ENCODE data around the gene QSOX2. TPM values are rescaled to one million over a fixed set of nuclear protein-coding genes. Genes with fewer than 3 reads are reported as not detected.
A peak's percentile ranks its signal among the peaks of the same experiment; 100 is the strongest.

QSOX2 gene, protein sequence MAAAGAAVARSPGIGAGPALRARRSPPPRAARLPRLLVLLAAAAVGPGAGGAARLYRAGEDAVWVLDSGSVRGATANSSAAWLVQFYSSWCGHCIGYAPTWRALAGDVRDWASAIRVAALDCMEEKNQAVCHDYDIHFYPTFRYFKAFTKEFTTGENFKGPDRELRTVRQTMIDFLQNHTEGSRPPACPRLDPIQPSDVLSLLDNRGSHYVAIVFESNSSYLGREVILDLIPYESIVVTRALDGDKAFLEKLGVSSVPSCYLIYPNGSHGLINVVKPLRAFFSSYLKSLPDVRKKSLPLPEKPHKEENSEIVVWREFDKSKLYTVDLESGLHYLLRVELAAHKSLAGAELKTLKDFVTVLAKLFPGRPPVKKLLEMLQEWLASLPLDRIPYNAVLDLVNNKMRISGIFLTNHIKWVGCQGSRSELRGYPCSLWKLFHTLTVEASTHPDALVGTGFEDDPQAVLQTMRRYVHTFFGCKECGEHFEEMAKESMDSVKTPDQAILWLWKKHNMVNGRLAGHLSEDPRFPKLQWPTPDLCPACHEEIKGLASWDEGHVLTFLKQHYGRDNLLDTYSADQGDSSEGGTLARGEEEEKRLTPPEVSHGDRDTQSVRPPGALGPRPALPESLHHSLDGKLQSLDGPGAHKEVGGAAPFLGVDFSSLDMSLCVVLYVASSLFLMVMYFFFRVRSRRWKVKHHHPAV
- polyA plus RNA-seq = under 1 TPM in 2 of 3 donors, not detected in 1; 0.59 to 0.89 TPM

DNA sequence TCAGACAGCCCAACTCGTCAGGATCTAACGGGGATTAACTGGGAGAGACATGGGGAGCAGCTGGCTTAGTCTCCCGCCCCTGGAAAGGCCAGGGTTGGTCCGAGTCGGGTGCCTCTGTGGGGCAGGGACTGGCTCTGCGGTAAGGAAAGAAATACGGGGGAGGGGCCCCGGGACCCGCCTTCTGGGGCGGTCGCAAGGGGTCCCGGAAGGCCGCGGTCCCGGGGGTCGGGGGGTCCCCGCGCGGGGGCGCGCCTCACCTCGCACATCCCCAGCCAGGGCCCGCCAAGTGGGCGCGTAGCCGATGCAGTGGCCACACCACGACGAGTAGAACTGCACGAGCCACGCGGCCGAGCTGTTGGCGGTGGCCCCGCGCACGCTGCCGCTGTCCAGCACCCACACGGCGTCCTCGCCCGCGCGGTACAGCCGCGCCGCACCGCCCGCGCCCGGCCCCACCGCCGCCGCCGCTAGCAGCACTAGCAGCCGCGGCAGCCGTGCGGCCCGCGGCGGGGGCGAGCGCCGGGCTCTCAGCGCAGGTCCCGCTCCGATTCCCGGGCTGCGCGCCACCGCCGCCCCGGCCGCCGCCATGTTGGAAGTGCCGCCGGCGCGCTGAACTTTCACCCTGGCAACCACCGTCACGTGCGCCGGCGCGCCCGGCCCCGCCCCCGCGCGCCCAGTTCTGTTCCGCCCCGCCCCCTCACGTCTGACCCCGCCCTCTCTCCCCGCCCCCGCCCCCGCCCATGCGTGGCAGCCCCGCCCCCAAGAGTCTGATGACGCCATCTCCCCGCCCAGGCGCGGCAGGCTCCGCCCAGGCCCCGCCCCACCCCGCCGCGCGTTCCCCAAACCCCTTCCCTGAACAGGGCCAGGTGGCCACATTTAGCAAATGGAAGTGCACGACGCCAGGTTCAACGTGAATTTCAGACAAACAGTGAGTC, at the start of gene QSOX2:
Gene QSOX2, minus strand, starts transcription at position 594 of the 932 bp plus-strand sequence. Its CDS starts 9 bp downstream, at position 585.
- H3K9me3 Mint-ChIP-seq = no peaks in the 10 kb centered on the region

DNA sequence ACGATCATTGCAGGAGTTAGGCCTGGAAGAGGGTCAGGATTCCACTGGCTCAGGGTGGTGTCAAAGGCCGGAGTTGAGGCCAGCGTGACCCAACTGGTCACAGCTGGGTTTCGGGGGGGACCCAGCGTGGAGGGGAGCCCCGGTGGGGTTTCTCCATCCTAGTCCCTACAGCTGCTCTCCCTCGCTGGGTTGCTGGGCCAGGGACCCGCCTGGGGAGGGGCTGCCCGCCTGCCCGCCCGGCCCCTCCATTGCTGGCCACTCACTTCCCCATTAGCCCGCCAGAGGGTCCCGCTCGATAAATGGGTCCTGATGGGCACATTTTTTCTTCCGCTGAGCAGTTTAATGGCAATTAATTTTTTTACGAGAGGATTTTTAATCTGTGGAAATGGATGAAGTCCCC, 49.4 kb upstream of the QSOX2 start:
- H3K27me3 Mint-ChIP-seq (ENCODE audit: low read depth in 3 of 3) = peaks cover 0 to 2% (median 2%) of the 10 kb centered on the region in 3 donors
- DNase-seq = no peak
- H3K4me3 Mint-ChIP-seq = no peak overlapping the region
- H3K9me3 Mint-ChIP-seq = no peaks in the 10 kb centered on the region
- H3K27ac Mint-ChIP-seq = no peak overlapping the region
- H3K36me3 Mint-ChIP-seq = no peaks in the 10 kb centered on the region
- no peaks in the 10 kb centered on the region for H3K4me1 Mint-ChIP-seq

More for the DNA sequence above, at the start of gene QSOX2:
- Mint-ChIP-seq H3K4me1 (peaks cover 37 to 40% of the 10 kb centered on the region in 2 donors), H3K27ac (peak within 1 kb of the TSS; percentile 85 to 97 (median 92)), H3K27me3 (ENCODE audit: low read depth in 3 of 3) (peaks cover 2 to 6% (median 3%) of the 10 kb centered on the region in 3 donors), H3K4me3 (peak within 1 kb of the TSS; percentile 92 to 96 (median 95)), H3K36me3 (no peaks in the 10 kb centered on the region)
- DNase-seq = peak; percentile 79 to 87 (median 82)

DNA sequence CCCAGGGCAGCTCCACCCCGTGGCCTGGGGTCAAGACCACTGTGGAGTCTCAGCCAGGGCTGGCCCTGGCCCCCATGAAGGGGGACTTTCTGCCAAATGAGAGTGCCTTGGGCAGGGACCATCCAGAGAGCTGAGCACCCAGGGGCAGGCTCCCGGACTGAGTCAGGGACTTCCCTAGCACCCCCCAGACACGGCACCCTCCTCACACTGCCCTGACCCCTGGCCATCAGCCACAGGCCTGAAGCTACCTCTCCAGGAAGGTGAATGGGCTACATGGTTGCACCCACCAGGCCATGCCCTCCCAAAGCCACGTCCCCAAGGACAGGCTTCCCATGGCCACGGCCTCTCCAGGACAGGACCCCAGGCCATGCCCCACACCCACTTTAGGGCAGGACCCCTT, 48.8 kb upstream of the QSOX2 start:
- H3K9me3 Mint-ChIP-seq = no peaks in the 10 kb centered on the region
- no peaks in the 10 kb centered on the region for H3K36me3 Mint-ChIP-seq
- H3K27ac Mint-ChIP-seq = no peak overlapping the region
- H3K27me3 Mint-ChIP-seq (ENCODE audit: low read depth in 3 of 3) = peaks cover 0 to 2% (median 2%) of the 10 kb centered on the region in 3 donors
- no peak overlapping the region for H3K4me3 Mint-ChIP-seq
- no peaks in the 10 kb centered on the region for H3K4me1 Mint-ChIP-seq
- DNase-seq = no peak

DNA sequence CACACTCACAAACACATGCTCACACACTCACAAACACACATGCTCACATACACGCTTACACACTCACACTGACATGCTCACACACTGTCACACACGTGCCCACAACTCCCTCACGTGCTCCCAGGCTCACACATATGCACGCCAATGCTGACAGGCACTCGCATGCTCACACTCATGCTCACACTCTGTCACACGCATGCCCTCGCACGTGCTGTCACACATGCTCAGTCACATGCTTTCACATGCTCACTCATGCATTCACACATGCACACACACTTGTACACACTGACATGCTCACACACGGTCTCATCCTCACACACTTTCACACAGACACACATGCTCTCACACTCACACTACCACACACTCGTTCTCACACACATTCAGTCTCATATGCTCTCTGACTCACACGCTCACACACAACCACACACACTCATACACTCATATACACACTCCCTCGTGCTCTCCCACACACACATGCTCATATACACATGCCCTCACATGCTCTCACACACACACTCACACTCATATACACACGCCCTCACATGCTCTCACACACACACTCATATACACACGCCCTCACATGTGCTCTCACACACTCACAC, 48.0 kb upstream of the QSOX2 start:
- Mint-ChIP-seq H3K27ac (no peak overlapping the region), H3K4me1 (no peaks in the 10 kb centered on the region), H3K4me3 (no peak overlapping the region), H3K27me3 (ENCODE audit: low read depth in 3 of 3) (peaks cover 0 to 2% (median 0%) of the 10 kb centered on the region in 3 donors), H3K36me3 (no peaks in the 10 kb centered on the region), H3K9me3 (no peaks in the 10 kb centered on the region)
- DNase-seq = no peak

DNA sequence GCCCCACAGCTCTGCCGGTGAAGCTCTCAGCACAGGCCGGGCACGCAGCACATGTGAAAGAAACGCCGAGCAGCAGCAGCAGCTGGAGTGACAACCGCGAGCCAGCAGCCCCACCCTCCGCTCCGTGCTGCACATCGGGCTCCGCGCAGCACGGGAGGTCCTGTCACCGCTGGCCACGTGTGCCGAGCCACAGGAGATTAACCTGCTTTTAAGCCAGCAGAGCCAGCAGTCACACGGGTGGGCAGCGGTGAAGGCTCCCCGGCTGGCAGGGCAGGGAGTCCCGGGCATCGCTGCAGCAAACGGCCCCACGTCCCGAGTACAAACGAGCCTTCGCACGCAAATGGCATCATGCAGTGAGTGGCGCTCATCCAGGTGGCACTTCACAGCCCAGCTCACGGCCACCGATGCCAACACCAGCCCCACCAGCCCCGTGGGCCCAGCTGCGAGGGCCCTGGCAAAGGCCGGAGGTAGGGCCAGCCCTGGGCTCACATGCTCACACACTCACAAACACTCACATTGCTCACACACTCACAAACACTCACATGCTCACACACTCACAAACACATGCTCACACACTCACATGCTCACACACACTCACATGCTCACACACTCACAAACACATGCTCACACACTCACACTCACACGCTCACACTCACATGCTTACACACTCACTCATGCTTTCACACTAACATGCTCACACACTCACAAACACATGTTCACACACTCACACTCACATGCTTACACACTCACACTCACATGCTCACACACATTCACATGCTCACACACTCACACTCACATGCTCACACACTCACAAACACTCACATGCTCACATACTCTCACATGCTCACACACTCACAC, 47.2 kb upstream of the QSOX2 start:
- DNase-seq = no peak
- no peak overlapping the region for H3K27ac Mint-ChIP-seq
- no peaks in the 10 kb centered on the region for H3K9me3 Mint-ChIP-seq
- no peaks in the 10 kb centered on the region for H3K36me3 Mint-ChIP-seq
- no peaks in the 10 kb centered on the region for H3K27me3 Mint-ChIP-seq (ENCODE audit: low read depth in 3 of 3)
- no peak overlapping the region for H3K4me3 Mint-ChIP-seq
- H3K4me1 Mint-ChIP-seq = no peaks in the 10 kb centered on the region

DNA sequence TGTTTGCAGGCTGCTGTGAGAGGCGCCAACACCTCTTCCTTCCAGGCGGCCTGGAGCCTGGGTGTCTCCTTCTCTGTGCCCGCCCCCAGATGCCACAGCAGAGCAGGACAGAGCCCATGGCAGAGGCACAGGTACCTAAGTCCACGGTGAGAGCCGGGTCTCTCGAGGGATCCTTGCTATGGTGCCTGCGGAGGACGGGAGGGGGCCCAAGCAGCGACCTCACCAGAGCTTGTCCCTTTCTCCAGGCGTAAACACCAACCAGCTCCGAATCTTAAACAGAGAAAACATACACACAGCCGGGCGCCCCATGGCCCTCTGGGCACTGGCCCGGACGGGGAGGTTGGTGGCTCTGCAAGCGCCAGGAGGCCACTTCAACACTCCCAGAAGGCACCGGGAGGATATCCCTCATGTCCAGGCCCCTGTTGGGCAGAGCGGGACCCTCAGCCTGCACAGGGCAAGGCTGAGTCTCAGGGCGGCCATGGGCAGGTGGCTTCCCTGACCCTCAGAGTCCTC, 46.5 kb upstream of the QSOX2 start:
- no peaks in the 10 kb centered on the region for H3K36me3 Mint-ChIP-seq
- H3K27ac Mint-ChIP-seq = no peak overlapping the region

DNA sequence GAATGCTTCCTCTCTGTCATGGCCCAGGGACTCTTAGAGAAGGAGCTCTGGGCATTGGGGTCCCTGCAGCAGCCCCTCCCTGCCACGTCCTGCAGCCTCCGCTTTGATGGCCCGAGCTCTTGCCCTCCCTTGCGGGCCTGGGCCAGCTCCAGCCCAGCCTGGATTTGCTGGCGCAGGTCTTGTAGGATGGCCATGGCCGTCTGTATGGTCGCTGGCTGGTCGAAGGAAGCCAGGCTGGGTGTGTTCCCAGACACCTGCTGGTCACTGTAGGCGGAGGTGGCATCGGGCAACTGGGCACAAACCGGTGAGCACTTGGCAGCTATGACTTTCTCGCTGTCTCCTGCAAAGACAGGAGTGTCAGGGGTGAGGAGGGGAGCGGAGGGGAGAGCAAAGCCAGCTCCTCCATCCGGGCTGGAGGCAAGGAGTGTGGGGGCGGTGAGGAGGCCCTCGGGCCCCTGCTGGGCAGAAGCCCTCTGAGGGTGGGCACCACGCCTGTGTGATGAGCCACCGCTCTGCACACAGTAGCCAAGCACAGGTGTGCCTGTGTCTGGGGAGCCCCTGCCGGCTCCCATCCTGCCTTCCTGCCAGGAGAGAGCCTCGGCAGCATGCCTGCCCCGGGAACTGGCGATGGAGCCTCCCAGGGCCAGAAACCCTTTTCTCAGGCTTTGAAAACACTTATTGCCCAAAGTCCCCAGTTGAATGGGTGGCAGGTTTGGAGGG, 45.9 kb upstream of the QSOX2 start:
- Mint-ChIP-seq H3K36me3 (no peaks in the 10 kb centered on the region), H3K27ac (no peak overlapping the region), H3K4me1 (no peaks in the 10 kb centered on the region), H3K27me3 (ENCODE audit: low read depth in 3 of 3) (no peaks in the 10 kb centered on the region), H3K9me3 (no peaks in the 10 kb centered on the region), H3K4me3 (no peak overlapping the region)
- DNase-seq = no peak

More for the DNA sequence above, 46.5 kb upstream of the QSOX2 start:
- H3K4me1 Mint-ChIP-seq = no peaks in the 10 kb centered on the region
- no peaks in the 10 kb centered on the region for H3K27me3 Mint-ChIP-seq (ENCODE audit: low read depth in 3 of 3)
- no peak for DNase-seq
- H3K4me3 Mint-ChIP-seq = no peak overlapping the region
- H3K9me3 Mint-ChIP-seq = no peaks in the 10 kb centered on the region

DNA sequence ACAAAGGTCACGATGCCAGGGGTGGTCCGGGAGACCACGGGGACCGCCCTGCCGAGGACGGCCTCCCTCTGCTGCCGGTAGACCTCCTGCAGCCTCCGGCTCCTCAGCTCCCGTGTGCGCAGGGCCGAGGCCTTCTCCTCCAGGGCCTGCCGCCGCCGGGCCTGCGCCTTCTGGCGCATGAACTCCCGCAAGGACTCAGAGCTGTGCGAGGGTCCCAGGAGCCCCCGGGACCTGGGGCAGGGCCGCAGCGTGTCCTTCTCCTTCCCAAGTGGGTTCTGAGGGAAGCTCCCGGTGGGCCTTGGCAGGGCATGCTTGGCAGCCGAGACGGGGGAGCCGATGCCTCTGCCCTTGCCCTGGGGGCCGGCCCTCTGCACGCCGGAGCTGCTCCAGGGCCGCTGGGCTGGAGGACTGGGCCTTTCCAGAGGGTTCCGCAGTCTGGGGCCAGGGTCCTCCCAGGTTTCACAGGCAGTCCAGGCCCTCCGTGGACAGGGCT, 44.9 kb upstream of the QSOX2 start:
- no peak overlapping the region for H3K27ac Mint-ChIP-seq
- no peaks in the 10 kb centered on the region for H3K36me3 Mint-ChIP-seq
- H3K4me3 Mint-ChIP-seq = no peak overlapping the region
- H3K4me1 Mint-ChIP-seq = no peaks in the 10 kb centered on the region
- no peaks in the 10 kb centered on the region for H3K27me3 Mint-ChIP-seq (ENCODE audit: low read depth in 3 of 3)
- DNase-seq = no peak
- no peaks in the 10 kb centered on the region for H3K9me3 Mint-ChIP-seq

DNA sequence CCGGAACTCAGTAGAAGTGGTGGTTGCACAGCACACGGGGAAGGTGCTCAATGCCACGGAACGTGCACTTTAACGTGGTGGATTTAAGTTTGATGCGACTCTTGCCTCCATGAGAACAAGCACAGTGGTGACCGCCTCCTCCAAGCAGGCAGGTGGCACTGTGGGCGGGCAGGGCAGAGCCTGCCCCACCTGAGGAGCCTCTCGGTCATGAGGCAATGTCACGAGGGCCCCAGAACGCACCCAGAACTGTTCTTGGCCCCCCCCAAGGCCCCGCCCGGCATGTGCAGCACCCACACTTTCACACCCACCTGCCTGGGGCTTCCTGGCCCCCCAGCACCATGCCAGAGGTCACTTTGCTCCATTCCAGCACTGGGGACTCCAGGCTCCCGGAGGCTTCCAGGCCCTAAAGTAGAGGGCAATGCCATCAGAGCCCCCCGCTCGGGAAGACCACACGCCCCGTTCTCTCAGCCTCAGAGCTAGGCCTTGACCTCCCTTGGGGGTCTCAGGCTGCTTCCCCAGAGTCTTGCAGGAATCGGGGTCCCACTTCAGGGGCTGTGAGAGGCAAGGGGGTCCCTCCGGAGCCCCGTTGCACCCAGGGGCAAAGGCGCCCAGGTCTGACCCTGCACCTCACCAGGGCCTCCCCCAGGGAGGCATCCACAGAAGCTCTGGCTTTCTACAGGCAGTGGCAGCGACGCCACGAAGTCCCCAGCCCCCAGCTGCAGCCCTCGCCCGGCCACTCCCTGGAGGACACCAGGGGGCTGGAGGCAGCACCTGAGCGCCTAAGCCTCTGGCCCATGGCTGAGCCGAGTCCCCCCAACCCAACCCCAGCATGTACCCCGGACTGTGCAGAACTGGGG, 44.3 kb upstream of the QSOX2 start:
- Mint-ChIP-seq H3K27ac (no peak overlapping the region), H3K4me1 (no peaks in the 10 kb centered on the region), H3K4me3 (no peak overlapping the region), H3K9me3 (no peaks in the 10 kb centered on the region), H3K36me3 (no peaks in the 10 kb centered on the region), H3K27me3 (ENCODE audit: low read depth in 3 of 3) (no peaks in the 10 kb centered on the region)
- DNase-seq = no peak

DNA sequence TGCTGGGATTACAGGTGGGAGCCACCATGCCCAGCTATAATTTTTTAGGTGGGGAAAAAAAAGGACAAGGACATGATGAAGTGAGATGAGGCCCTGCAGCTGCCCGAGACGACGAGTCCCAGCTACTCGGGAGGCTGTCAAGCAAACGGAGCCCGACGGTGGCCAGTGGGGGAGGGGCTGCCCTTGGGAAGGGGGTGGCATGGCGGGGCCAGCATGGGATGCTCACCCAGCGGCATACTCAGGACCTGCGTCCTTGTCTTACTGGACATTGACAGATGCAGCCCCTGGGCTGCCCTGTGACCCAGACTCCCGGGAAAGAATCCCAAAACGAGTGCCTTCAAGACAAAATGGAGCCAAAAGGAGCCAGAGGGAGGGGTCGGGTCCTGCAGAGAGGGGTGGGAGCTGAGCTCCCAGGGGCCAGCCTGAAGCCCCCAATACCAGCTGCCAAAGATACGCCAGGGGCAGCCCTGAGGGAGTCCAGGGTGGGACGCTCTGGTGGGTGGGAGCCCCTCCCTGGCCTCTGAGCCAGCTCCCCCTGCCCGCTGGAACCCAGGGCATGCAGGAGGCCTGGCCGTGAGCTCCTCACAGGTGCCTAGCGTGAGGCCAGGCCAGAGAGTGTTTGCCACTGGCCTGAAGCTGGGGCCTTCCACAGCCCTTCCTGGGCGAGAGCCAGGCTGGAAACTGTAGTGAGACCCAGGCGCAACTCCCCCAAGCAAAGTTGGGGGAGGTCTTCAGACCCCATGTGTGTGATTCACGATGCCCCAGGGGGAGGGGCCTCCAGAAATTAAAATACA, 42.5 kb upstream of the QSOX2 start:
- Mint-ChIP-seq H3K27me3 (ENCODE audit: low read depth in 3 of 3) (peaks cover 0 to 2% (median 0%) of the 10 kb centered on the region in 3 donors), H3K9me3 (no peaks in the 10 kb centered on the region), H3K4me3 (no peak overlapping the region), H3K27ac (no peak overlapping the region), H3K36me3 (no peaks in the 10 kb centered on the region), H3K4me1 (peaks cover 0 to 1% of the 10 kb centered on the region in 2 donors)
- DNase-seq = no peak

DNA sequence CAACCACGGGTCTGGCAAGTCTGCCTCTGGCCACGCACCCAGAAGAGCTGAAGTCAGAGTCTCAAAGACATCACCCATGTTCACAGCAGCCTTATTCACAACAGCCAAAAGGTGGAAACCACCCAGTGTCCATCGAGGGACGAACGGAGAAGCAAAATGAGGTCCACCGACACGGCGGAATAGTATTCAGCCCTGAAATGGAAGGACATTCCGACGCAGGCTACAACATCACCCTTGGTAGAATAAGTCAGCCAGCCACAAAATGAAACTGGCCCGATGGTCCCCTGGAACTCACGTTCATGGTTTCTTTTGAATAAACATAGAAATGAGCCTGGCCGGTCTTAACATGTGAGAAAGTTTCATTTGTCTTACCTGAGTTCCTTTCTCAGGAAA, 41.4 kb upstream of the QSOX2 start:
- Mint-ChIP-seq H3K36me3 (no peaks in the 10 kb centered on the region), H3K27ac (no peak overlapping the region), H3K4me1 (peaks cover 0 to 3% of the 10 kb centered on the region in 2 donors), H3K4me3 (no peak overlapping the region), H3K9me3 (no peaks in the 10 kb centered on the region), H3K27me3 (ENCODE audit: low read depth in 3 of 3) (peaks cover 0 to 2% (median 2%) of the 10 kb centered on the region in 3 donors)
- no peak for DNase-seq
